A549 treated with AZD9567 at 1 μM for 4 hours (cell line): ENCODE measurements around the gene MGST2. TPM values are rescaled to one million over a fixed set of nuclear protein-coding genes. Genes with fewer than 3 reads are reported as not detected.

Experiments
- total RNA-seq: library from RNA; stranded (reverse); fragments of 200-300 nt; extraction: Qiagen RNA extraction; gene quantifications from 5 replicates; pipeline ENCODE4 v1.2.3, GENCODE V29; 2022; ENCODE audit not compliant: insufficient read depth

The MGST2 gene
- 31.6 to 51.0 TPM (median 48.0 TPM) in 5 replicates for total RNA-seq

DNA sequence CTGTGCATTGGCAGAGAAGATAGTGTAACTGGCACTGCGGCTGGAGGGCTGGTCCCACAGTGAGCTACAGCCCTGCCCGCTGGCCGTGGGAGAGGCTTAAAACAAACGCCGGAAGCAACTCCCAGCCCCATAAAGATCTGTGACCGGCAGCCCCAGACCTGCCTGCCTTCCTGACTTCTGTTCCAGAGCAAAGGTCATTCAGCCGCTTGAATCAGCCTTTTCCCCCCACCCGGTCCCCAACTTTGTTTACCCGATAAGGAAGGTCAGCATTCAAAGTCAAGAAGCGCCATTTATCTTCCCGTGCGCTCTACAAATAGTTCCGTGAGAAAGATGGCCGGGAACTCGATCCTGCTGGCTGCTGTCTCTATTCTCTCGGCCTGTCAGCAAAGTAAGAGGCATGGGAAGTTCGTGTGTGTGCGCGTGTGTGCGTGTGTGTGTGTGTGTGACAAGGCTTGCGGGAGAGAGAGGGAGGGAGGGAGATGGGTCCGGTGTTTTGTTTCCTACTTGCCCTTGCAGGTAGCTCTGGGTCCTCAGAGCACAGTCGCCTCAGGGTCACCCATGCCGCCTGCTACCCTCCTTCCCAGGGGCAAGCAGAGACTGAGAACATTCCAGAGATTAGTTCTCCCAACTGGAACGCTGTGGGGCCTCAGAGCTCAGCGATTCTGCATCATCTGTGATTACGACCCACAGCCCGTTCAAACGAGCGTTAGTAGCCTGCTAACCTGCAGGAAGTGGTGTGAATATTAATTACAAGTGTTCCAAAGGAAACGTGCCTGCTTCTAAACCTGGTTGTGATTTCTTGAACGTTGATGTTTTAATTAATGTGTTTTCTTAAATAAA is at the start of gene MGST2:
TSS of gene MGST2 (plus strand) at position 130 of the 840 bp plus-strand sequence. CDS start at position 331, 201 bp downstream.

Other genes with a start within 250 kb of the MGST2 start
- gene RAB33B, start 211.7 kb upstream of the MGST2 start, total RNA-seq: 2.0 to 2.8 TPM (median 2.5 TPM) in 5 replicates
- 31.0 to 43.1 TPM (median 36.5 TPM) in 5 replicates for gene SETD7, start 109.6 kb upstream of the MGST2 start, total RNA-seq